PC-3 (cell line): ENCODE data around the gene VMAC. TPM values are rescaled to one million over a fixed set of nuclear protein-coding genes. Genes with fewer than 3 reads are reported as not detected.

ENCODE experiments used
- ATAC-seq: fragments of 200-7000 bp; cut with Tn5 transposase; 2 replicates; pipeline ENCODE4 v1.9.1; 2020; ENCODE audit warnings: mild to moderate bottlenecking, moderate library complexity
- BruUV-seq: library from RNA; stranded (reverse); fragments of 400-500 nt; replicated peaks from 2 replicates; lab custom pipeline; 2021; lab: Mats Ljungman, UMichigan
- CTCF ChIA-PET: fragments of 300-600 bp; sonication (Branson Sonifier 250); formaldehyde crosslinking; loops from one replicate; lab custom pipeline; 2022; ENCODE audit warnings: antibody characterized with exemption; lab: Charles Lee
- POLR2A ChIA-PET: fragments of 300-600 bp; sonication (Branson Sonifier 250); formaldehyde crosslinking; loops from one replicate; lab custom pipeline; 2022; ENCODE audit warnings: antibody characterized with exemption; ENCODE audit not compliant: unreplicated experiment; lab: Charles Lee
- DNase-seq: peaks from one replicate; pipeline ENCODE4 v3.0.0-alpha.2; 2015
- H2AFZ ChIP-seq: fragments of 300-600 bp; sonication (generic); 2 replicates; pipeline ENCODE4 v1.6.0; 2016; ENCODE audit warnings: antibody characterized with exemption, low read length
- H3F3A ChIP-seq: fragments of 300-600 bp; sonication (generic); one replicate; pipeline ENCODE4 v1.6.0; 2017; ENCODE audit warnings: antibody characterized with exemption, low read length, control low read depth, mild to moderate bottlenecking; ENCODE audit not compliant: unreplicated experiment
- H3K27ac ChIP-seq: fragments of 300-600 bp; sonication (generic); 2 replicates; pipeline ENCODE4 v1.5.1; 2016; ENCODE audit warnings: mild to moderate bottlenecking, low read length
- H3K27me3 ChIP-seq: fragments of 300-600 bp; sonication (generic); 2 replicates; pipeline ENCODE4 v1.6.1; 2016; ENCODE audit warnings: low read length, mixed read lengths
- H3K36me3 ChIP-seq: fragments of 300-600 bp; sonication (generic); 2 replicates; pipeline ENCODE4 v1.6.1; 2016; ENCODE audit warnings: low read depth, mixed run types, low read length, mixed read lengths
- H3K4me1 ChIP-seq: fragments of 300-600 bp; sonication (generic); 2 replicates; pipeline ENCODE4 v1.5.1; 2016; ENCODE audit warnings: low read length; ENCODE audit not compliant: insufficient read depth
- H3K4me2 ChIP-seq: fragments of 300-600 bp; sonication (generic); 2 replicates; pipeline ENCODE4 v1.6.0; 2016; ENCODE audit warnings: low read length
- H3K4me3 ChIP-seq: fragments of 300-600 bp; sonication (generic); 2 replicates; pipeline ENCODE4 v1.5.1; 2016; ENCODE audit warnings: mild to moderate bottlenecking, low read length, mixed read lengths
- H3K79me2 ChIP-seq: fragments of 300-600 bp; sonication (generic); 2 replicates; pipeline ENCODE4 v1.6.1; 2017; ENCODE audit warnings: low read length, mixed read lengths
- H3K9ac ChIP-seq: fragments of 300-600 bp; sonication (generic); 2 replicates; pipeline ENCODE4 v1.6.0; 2016; ENCODE audit warnings: mild to moderate bottlenecking, low read length
- H3K9me2 ChIP-seq: fragments of 300-600 bp; sonication (generic); replicated peaks from 2 replicates; pipeline ENCODE4 v1.6.1; 2016; ENCODE audit warnings: mixed run types, low read length, mixed read lengths
- H3K9me3 ChIP-seq: fragments of 300-600 bp; sonication (generic); 2 replicates; pipeline ENCODE4 v1.6.1; 2016; ENCODE audit warnings: low read length, mixed read lengths
- H4K20me1 ChIP-seq: fragments of 300-600 bp; sonication (generic); 2 replicates; pipeline ENCODE4 v1.6.1; 2016; ENCODE audit warnings: low read length, mixed read lengths
- CTCF ChIP-seq: fragments of 300-600 bp; sonication (generic); conservative IDR thresholded peaks from 2 replicates; pipeline ENCODE4 v1.5.1; 2017; ENCODE audit warnings: antibody characterized with exemption, low read depth, mild to moderate bottlenecking, low read length
- EZH2 ChIP-seq: fragments of 300-600 bp; sonication (generic); IDR thresholded peaks from one replicate; pipeline ENCODE4 v1.6.1; 2017; ENCODE audit warnings: antibody characterized with exemption, mild to moderate bottlenecking, low read length; ENCODE audit not compliant: unreplicated experiment
- EZH2phosphoT487 ChIP-seq: fragments of 300-600 bp; sonication (generic); IDR thresholded peaks from 2 replicates; pipeline ENCODE4 v1.6.1; 2018; ENCODE audit warnings: mild to moderate bottlenecking, antibody characterized with exemption, low read length, borderline replicate concordance
- intact Hi-C: fragments of 100-400 bp; cut with micrococcal nuclease; formaldehyde crosslinking; loops from 2 replicates; pipeline ENCODE4 v1.9.0; 2023
- total RNA-seq: library from RNA; depleted of rRNA; stranded (reverse); fragments of >200 nt; gene quantifications from 2 replicates; pipeline ENCODE4 v1.2.3, GENCODE V29; 2014

The VMAC gene
- total RNA-seq, 1 experiment from 2014 or later: 8.3 TPM

- ChIA-PET CTCF (no interaction called here), POLR2A (interaction anchor here (0.6 kb wide), 1 partner anchor 67 kb away, joined by 4 read pairs; no protein-coding TSS in a partner anchor)
- Histone ChIP-seq H3K27ac (no peak overlapping the region), H3F3A (no peaks in the 10 kb centered on the region), H3K9me3 (no peaks in the 10 kb centered on the region), H3K9me2 (no peaks in the 10 kb centered on the region), H3K36me3 (peaks cover 85% of the 10 kb centered on the region), H3K27me3 (no peaks in the 10 kb centered on the region), H2AFZ (no peak overlapping the region), H4K20me1 (no peaks in the 10 kb centered on the region), H3K9ac (no peak overlapping the region), H3K4me1 (no peaks in the 10 kb centered on the region), H3K79me2 (no peaks in the 10 kb centered on the region), H3K4me2 (no peak overlapping the region), H3K4me3 (no peak overlapping the region)
- BruUV-seq: no TSS peak
- intact Hi-C loops: no loop called here
- no peak for ATAC-seq
- TF ChIP-seq CTCF: no peak
- no peak for DNase-seq
Measured at GRCh38 chr19:5927441-5927821, 22.8 kb downstream of the VMAC start.

GRCh38 chr19:5929179-5929578 is 24.5 kb downstream of the VMAC start:
- intact Hi-C loops: no loop called here
- Histone ChIP-seq H3K4me1 (no peaks in the 10 kb centered on the region), H3K9me3 (no peaks in the 10 kb centered on the region), H3K9ac (no peak overlapping the region), H3K27me3 (no peaks in the 10 kb centered on the region), H4K20me1 (no peaks in the 10 kb centered on the region), H3K27ac (no peak overlapping the region), H3K36me3 (peaks cover 80% of the 10 kb centered on the region), H3K79me2 (no peaks in the 10 kb centered on the region), H2AFZ (no peak overlapping the region), H3F3A (no peaks in the 10 kb centered on the region), H3K4me3 (no peak overlapping the region), H3K4me2 (no peak overlapping the region), H3K9me2 (no peaks in the 10 kb centered on the region)
- no TSS peak for BruUV-seq
- DNase-seq (no peak), ATAC-seq (no peak)
- CTCF ChIA-PET: no interaction called here
- TF ChIP-seq CTCF (no peak), EZH2 (no peak), EZH2phosphoT487 (no peak)
- POLR2A ChIA-PET: no interaction called here

GRCh38 chr19:5929625-5930024 is 25.0 kb downstream of the VMAC start:
- H3K4me1 ChIP-seq: no peaks in the 10 kb centered on the region
- H3K36me3 ChIP-seq: peaks cover 76% of the 10 kb centered on the region
- no peak overlapping the region for H3K4me3 ChIP-seq
- H3K79me2 ChIP-seq: no peaks in the 10 kb centered on the region
- H3K4me2 ChIP-seq: no peak overlapping the region
- H3K27ac ChIP-seq: no peak overlapping the region
- no peaks in the 10 kb centered on the region for H3K9me3 ChIP-seq
- CTCF ChIA-PET: no interaction called here
- BruUV-seq: no TSS peak
- DNase-seq: no peak
- intact Hi-C loops: no loop called here
- no peaks in the 10 kb centered on the region for H3F3A ChIP-seq
- H3K9ac ChIP-seq: no peak overlapping the region
- ATAC-seq: no peak
- H3K27me3 ChIP-seq: no peaks in the 10 kb centered on the region
- H3K9me2 ChIP-seq: no peaks in the 10 kb centered on the region
- TF ChIP-seq EZH2phosphoT487 (no peak), EZH2 (no peak)
- POLR2A ChIA-PET: no interaction called here
- no peak overlapping the region for H2AFZ ChIP-seq
- H4K20me1 ChIP-seq: no peaks in the 10 kb centered on the region
